SK-N-SH (cell line): Measurements from ENCODE around the gene CHSY1. TPM values are rescaled to one million over a fixed set of nuclear protein-coding genes. Genes with fewer than 3 reads are reported as not detected.

Experiments used
- CTCF ChIA-PET: fragments of 300-600, 350-600 bp; formaldehyde crosslinking; extraction: SDS; loops from one replicate; lab custom pipeline; 2021; lab: Yijun Ruan, JAX
- POLR2A ChIA-PET: fragments of 350-600 bp; sonication (Branson Sonifier 250); formaldehyde crosslinking; extraction: SDS; loops from one replicate; lab custom pipeline; 2020; ENCODE audit warnings: antibody characterized with exemption, inconsistent platforms; lab: Yijun Ruan, JAX
- DNase-seq: peaks from one replicate; pipeline ENCODE4 v3.0.0; 2012
- H2AFZ ChIP-seq: fragments of 200-600 bp; sonication (generic); 2 replicates; pipeline ENCODE4 v1.8.1; 2016; ENCODE audit warnings: antibody characterized with exemption, mild to moderate bottlenecking, low read depth
- H3F3A ChIP-seq: fragments of 200-600 bp; sonication (generic); replicated peaks from 2 replicates; pipeline ENCODE3; 2016; ENCODE audit warnings: antibody characterized with exemption, mild to moderate bottlenecking; ENCODE audit not compliant: insufficient read depth
- H3K27ac ChIP-seq, 2 experiments: fragments of 200-500 bp in 1 of 2; fragments of 200-600 bp in 1 of 2; sonication (Bioruptor generic) in 1 of 2; sonication (generic), shearing (Covaris generic) in 1 of 2; 2 replicates each; pipeline versions ENCODE4 v1.5.1 to v1.6.1; 2014 to 2016; ENCODE audit warnings: low read depth in 2 of 2, inconsistent platforms in 1 of 2, low read length in 1 of 2, mild to moderate bottlenecking in 1 of 2, mixed read lengths in 1 of 2
- H3K27me3 ChIP-seq: fragments of 200-600 bp; sonication (generic), shearing (Covaris generic); 2 replicates; pipeline ENCODE4 v1.6.1; 2016; ENCODE audit warnings: mixed run types; ENCODE audit not compliant: insufficient read depth
- H3K36me3 ChIP-seq, 2 experiments: fragments of 200-500 bp in 1 of 2; fragments of 200-600 bp in 1 of 2; sonication (Bioruptor generic) in 1 of 2; sonication (generic) in 1 of 2; replicated peaks in 1 of 2; 2 replicates each; pipeline versions ENCODE3 to v1.5.1; 2014 to 2016; ENCODE audit warnings: low read length in 1 of 2, mild to moderate bottlenecking in 1 of 2; ENCODE audit not compliant: insufficient read depth in 2 of 2, control insufficient read depth in 1 of 2
- H3K4me1 ChIP-seq, 2 experiments: fragments of 200-500 bp in 1 of 2; fragments of 200-600 bp in 1 of 2; sonication (Bioruptor generic) in 1 of 2; sonication (generic), shearing (Covaris generic) in 1 of 2; 2 replicates each; pipeline versions ENCODE4 v1.5.1 to v1.6.1; 2014 to 2016; ENCODE audit warnings: low read depth in 1 of 2, low read length in 1 of 2, mixed run types in 1 of 2; ENCODE audit not compliant: insufficient read depth in 2 of 2, control insufficient read depth in 1 of 2
- H3K4me2 ChIP-seq: fragments of 200-600 bp; sonication (generic), shearing (Covaris generic); 2 replicates; pipeline ENCODE4 v1.6.1; 2017; ENCODE audit warnings: mixed run types
- H3K4me3 ChIP-seq, 2 experiments: fragments of 200-500 bp in 1 of 2; fragments of 200-600 bp in 1 of 2; sonication (Bioruptor generic) in 1 of 2; sonication (generic), shearing (Covaris generic) in 1 of 2; 2 replicates each; pipeline versions ENCODE4 v1.5.1 to v1.8.1; 2014 to 2016; ENCODE audit warnings: low read depth in 2 of 2, inconsistent platforms in 1 of 2, low read length in 1 of 2, mild to moderate bottlenecking in 1 of 2, mixed read lengths in 1 of 2, moderate library complexity in 1 of 2
- H3K79me2 ChIP-seq: fragments of 200-600 bp; sonication (generic); 2 replicates; pipeline ENCODE4 v1.8.1; 2017; ENCODE audit warnings: mild to moderate bottlenecking; ENCODE audit not compliant: insufficient read depth
- H3K9ac ChIP-seq: fragments of 200-600 bp; sonication (generic); 2 replicates; pipeline ENCODE4 v1.6.1; 2017; ENCODE audit warnings: mixed run types
- H3K9me2 ChIP-seq: fragments of 200-600 bp; sonication (generic); 2 replicates; pipeline ENCODE4 v1.6.1; 2017; ENCODE audit warnings: mixed run types
- H3K9me3 ChIP-seq: fragments of 200-600 bp; sonication (generic); 2 replicates; pipeline ENCODE4 v1.6.1; 2017; ENCODE audit warnings: mixed run types, mild to moderate bottlenecking, moderate library complexity
- H4K20me1 ChIP-seq: fragments of 200-600 bp; sonication (generic); 2 replicates; pipeline ENCODE4 v1.6.1; 2017; ENCODE audit warnings: mild to moderate bottlenecking, mixed run types; ENCODE audit not compliant: insufficient read depth
- ELF1 ChIP-seq: IDR thresholded peaks from 2 replicates; pipeline ENCODE4 v1.4.0; 2012
- EP300 ChIP-seq, 2 experiments: IDR thresholded peaks; 2 replicates each; pipeline versions ENCODE4 v1.4.0 to v1.6.1; 2012; ENCODE audit warnings: borderline replicate concordance in 1 of 2, low read depth in 1 of 2, low read length in 1 of 2
- EZH2phosphoT487 ChIP-seq: fragments of 200-600 bp; sonication (generic); IDR thresholded peaks from 2 replicates; pipeline ENCODE4 v1.6.1; 2017; ENCODE audit warnings: low read depth, mixed run types, mild to moderate bottlenecking, antibody characterized with exemption, moderate library complexity, borderline replicate concordance
- FOSL2 ChIP-seq: IDR thresholded peaks from 2 replicates; pipeline ENCODE4 v1.4.0; 2012; ENCODE audit warnings: low read depth, mild to moderate bottlenecking, moderate library complexity, borderline replicate concordance
- FOXJ3 ChIP-seq: sonication (generic); formaldehyde crosslinking; IDR thresholded peaks from 2 replicates; pipeline ENCODE4 v1.5.1; 2020; ENCODE audit warnings: mild to moderate bottlenecking, missing genetic modification reagents
- FOXM1 ChIP-seq: IDR thresholded peaks from 2 replicates; pipeline ENCODE4 v1.4.0; 2012; ENCODE audit warnings: low read depth, mild to moderate bottlenecking
- GABPA ChIP-seq: IDR thresholded peaks from 2 replicates; pipeline ENCODE4 v1.4.0; 2012; ENCODE audit warnings: low read depth, mild to moderate bottlenecking
- GATA2 ChIP-seq: sonication (generic); formaldehyde crosslinking; IDR thresholded peaks from 2 replicates; pipeline ENCODE4 v1.5.0; 2020; ENCODE audit warnings: mild to moderate bottlenecking, missing genetic modification reagents
- JUND ChIP-seq: IDR thresholded peaks from 2 replicates; pipeline ENCODE4 v1.4.0; 2012
- MAX ChIP-seq: IDR thresholded peaks from 2 replicates; pipeline ENCODE4 v1.4.0; 2012; ENCODE audit warnings: low read depth
- MEF2A ChIP-seq: IDR thresholded peaks from 2 replicates; pipeline ENCODE4 v1.4.0; 2012; ENCODE audit warnings: low read depth, borderline replicate concordance
- NFIC ChIP-seq: IDR thresholded peaks from 2 replicates; pipeline ENCODE4 v1.4.0; 2012; ENCODE audit warnings: borderline replicate concordance
- NRF1 ChIP-seq: IDR thresholded peaks from 2 replicates; pipeline ENCODE4 v1.6.1; 2012; ENCODE audit warnings: low read depth, mild to moderate bottlenecking, low read length
- POLR2AphosphoS5 ChIP-seq: IDR thresholded peaks from 2 replicates; pipeline ENCODE4 v1.6.1; 2012; ENCODE audit warnings: low read depth, low read length
- RAD21 ChIP-seq: IDR thresholded peaks from 2 replicates; pipeline ENCODE4 v1.6.1; 2012; ENCODE audit warnings: mild to moderate bottlenecking, low read length
- RCOR1 ChIP-seq: fragments of 150-350 bp; IDR thresholded peaks from 2 replicates; pipeline ENCODE4 v1.6.1; 2017; ENCODE audit warnings: antibody characterized with exemption, low read length
- REST ChIP-seq: IDR thresholded peaks from 2 replicates; pipeline ENCODE4 v1.6.1; 2012; ENCODE audit warnings: mild to moderate bottlenecking, low read depth, low read length, moderate library complexity
- RFX5 ChIP-seq: IDR thresholded peaks from 2 replicates; pipeline ENCODE4 v1.6.1; 2012; ENCODE audit warnings: mild to moderate bottlenecking, improper control_type of control experiment, low read length
- RXRA ChIP-seq: IDR thresholded peaks from 2 replicates; pipeline ENCODE4 v1.4.0; 2012; ENCODE audit warnings: low read depth, mild to moderate bottlenecking, borderline replicate concordance
- SIN3A ChIP-seq: IDR thresholded peaks from 2 replicates; pipeline ENCODE4 v1.6.1; 2012; ENCODE audit warnings: low read depth, mild to moderate bottlenecking, low read length, moderate library complexity, borderline replicate concordance
- SMC3 ChIP-seq: IDR thresholded peaks from 2 replicates; pipeline ENCODE4 v1.6.1; 2012; ENCODE audit warnings: low read depth, low read length, improper control_type of control experiment
- TCF12 ChIP-seq: IDR thresholded peaks from 2 replicates; pipeline ENCODE4 v1.4.0; 2012
- TEAD4 ChIP-seq: IDR thresholded peaks from 2 replicates; pipeline ENCODE4 v1.4.0; 2012; ENCODE audit warnings: mild to moderate bottlenecking, borderline replicate concordance; ENCODE audit not compliant: insufficient read depth
- USF1 ChIP-seq: IDR thresholded peaks from 2 replicates; pipeline ENCODE4 v1.4.0; 2012; ENCODE audit warnings: low read depth, borderline replicate concordance
- YY1 ChIP-seq: IDR thresholded peaks from 2 replicates; pipeline ENCODE4 v1.4.0; 2012; ENCODE audit warnings: low read depth, mild to moderate bottlenecking
- ZBTB33 ChIP-seq: IDR thresholded peaks from 2 replicates; pipeline ENCODE4 v1.4.0; 2012; ENCODE audit warnings: low read depth, borderline replicate concordance
- WGBS: methylation state at CpG from one replicate; pipeline ENCODE4 v1.1.6; 2017; ENCODE audit warnings: low lambda C conversion rate; 5-methylcytosine and 5-hydroxymethylcytosine counted together
- polyA plus RNA-seq, 3 experiments: library from polyadenylated mRNA; depleted of rRNA; stranded (reverse); fragments of >200 nt; gene quantifications; 2 replicates each; pipeline ENCODE4 v1.2.3, GENCODE V29; 2012
- TF ChIP-seq, protein P1 (sequence below): IDR thresholded peaks from 2 replicates; pipeline ENCODE4; 2012

Gene CHSY1
- polyA plus RNA-seq, 1 of the 3 experiments (the other 2 are of a cell fraction) = 15.7 TPM

DNA sequence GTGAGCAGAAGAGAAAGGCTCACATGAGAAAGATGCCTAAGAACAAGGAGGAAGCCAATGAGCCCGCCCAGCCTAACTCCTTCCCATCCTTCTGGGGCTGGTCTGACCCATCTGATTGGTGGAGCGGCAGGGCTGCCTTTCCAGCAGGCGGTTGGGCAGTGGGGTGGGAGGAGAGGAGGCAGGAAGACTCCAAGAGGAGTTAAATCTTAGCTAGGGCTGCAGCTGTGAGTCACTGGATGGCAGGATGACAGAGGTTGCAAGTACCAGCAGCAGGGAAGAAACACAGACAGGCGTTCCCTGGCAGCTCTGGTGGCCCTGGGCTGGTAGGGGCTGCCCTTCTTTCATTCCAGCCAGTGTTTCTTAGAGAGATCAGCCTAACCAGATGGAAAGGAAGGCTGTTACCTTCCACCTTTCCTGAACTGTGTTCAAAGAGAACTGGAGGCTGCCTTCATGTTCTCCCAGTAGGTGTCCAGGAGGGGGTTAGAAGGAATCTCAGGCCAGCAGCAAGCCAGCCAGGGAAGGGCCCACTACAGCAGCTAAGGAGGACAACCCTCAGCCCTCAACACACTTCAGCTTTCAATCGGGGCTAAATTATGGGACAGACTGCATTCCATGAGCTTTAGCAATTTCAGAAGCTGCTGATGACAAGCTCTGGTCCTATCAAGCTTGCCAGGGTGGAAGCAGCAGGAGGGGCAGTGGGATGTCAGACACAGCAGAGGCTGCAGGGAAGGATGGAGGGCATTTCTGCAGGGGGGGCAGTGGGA lies 50.3 kb downstream of the CHSY1 start:
- Histone ChIP-seq H3K27me3 (no peaks in the 10 kb centered on the region), H3K9me2 (no peaks in the 10 kb centered on the region), H3K4me2 (peak overlapping the region; percentile 76), H4K20me1 (peaks cover 73% of the 10 kb centered on the region), H3K4me1 (peaks cover 23 to 59% of the 10 kb centered on the region in 2 experiments), H3K36me3 (no peaks in the 10 kb centered on the region), H3F3A (peaks cover 23% of the 10 kb centered on the region), H3K9ac (peak overlapping the region; percentile 42; the same call in 1 of the 2 replicates), H3K9me3 (no peaks in the 10 kb centered on the region), H2AFZ (no peak overlapping the region), H3K4me3 (peak overlapping the region; percentile 4 to 45; a peak in 3 of 4 replicates), H3K27ac (peak overlapping the region; percentile 78 to 90), H3K79me2 (peaks cover 85% of the 10 kb centered on the region)
- ChIA-PET POLR2A (interaction anchor here (0.7 kb wide), 1 partner anchor 49 kb away, joined by 3 read pairs; no protein-coding TSS in a partner anchor), CTCF (interaction anchor here (1.0 to 1.4 kb wide), 2 partner anchors 9 to 80 kb away, joined by 3 read pairs; no protein-coding TSS in a partner anchor)
- TF ChIP-seq TCF12 (peak; percentile 61), ELF1 (0 out of 2 replicates have a peak, but pooled peaks have one; percentile 24), EP300 (IDR thresholded peaks at IDR 0.05; ENCODE audit: borderline replicate concordance in 1 of 2, low read depth in 1 of 2, low read length in 1 of 2) (no peak), ZBTB33 (no peak), USF1 (no peak), NFIC (peak; percentile 17; the same call in 1 of the 2 replicates), SMC3 (no peak), RCOR1 (no peak), FOXM1 (no peak), GATA2 (CRISPR knock-in tag) (no peak), SIN3A (0 out of 2 replicates have a peak, but pooled peaks have one; percentile 59), MAX (0 out of 2 replicates have a peak, but pooled peaks have one; percentile 25), RXRA (no peak), POLR2AphosphoS5 (peak; percentile 51; the same call in 1 of the 2 replicates), REST (no peak), RAD21 (no peak; the same call in 1 of the 2 replicates), FOXJ3 (CRISPR knock-in tag) (no peak), NRF1 (no peak), MEF2A (no peak), JUND (peak; percentile 24; the same call in 1 of the 2 replicates), FOSL2 (peak; percentile 65; the same call in 1 of the 2 replicates), YY1 (no peak), EZH2phosphoT487 (no peak), RFX5 (peak; percentile 40; the same call in 1 of the 2 replicates), TEAD4 (no peak), GABPA (no peak)
- TF ChIP-seq, protein P1, sequence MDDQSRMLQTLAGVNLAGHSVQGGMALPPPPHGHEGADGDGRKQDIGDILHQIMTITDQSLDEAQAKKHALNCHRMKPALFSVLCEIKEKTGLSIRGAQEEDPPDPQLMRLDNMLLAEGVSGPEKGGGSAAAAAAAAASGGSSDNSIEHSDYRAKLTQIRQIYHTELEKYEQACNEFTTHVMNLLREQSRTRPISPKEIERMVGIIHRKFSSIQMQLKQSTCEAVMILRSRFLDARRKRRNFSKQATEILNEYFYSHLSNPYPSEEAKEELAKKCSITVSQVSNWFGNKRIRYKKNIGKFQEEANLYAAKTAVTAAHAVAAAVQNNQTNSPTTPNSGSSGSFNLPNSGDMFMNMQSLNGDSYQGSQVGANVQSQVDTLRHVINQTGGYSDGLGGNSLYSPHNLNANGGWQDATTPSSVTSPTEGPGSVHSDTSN = peak; percentile 62; the same call in 1 of the 2 replicates
- 4% methylated on average over 5 of the region's 5 CpGs for WGBS
- DNase-seq = peak; percentile 75
